Measurements from ENCODE around the gene USHBP1. TPM values are rescaled to one million over a fixed set of nuclear protein-coding genes. Genes with fewer than 3 reads are reported as not detected.
A peak's percentile ranks its signal among the peaks of the same experiment; 100 is the strongest.
"Not testable (repeated sequence)": the region's sequence is repeated elsewhere in the genome, so short reads cannot be mapped to it uniquely, and the experiment has no call there.

USHBP1 gene
- total RNA-seq, 1 donor from 2014 or later, result not detected

GRCh38 chr19:17296273-17296672, 31.7 kb upstream of the USHBP1 start:
- peak; percentile 9 for TF ChIP-seq CTCF (IDR thresholded peaks at IDR 0.05)
- no peak for DNase-seq (ENCODE audit: extremely low spot score, unreplicated experiment)
- peaks cover 12% of the 10 kb centered on the region for H3K4me1 Mint-ChIP-seq (ENCODE audit: unreplicated experiment)
- H3K36me3 Mint-ChIP-seq (ENCODE audit: unreplicated experiment), result no peaks in the 10 kb centered on the region
- H3K4me3 Mint-ChIP-seq (ENCODE audit: unreplicated experiment), result no peak overlapping the region
- H3K27me3 Mint-ChIP-seq (ENCODE audit: unreplicated experiment), result no peaks in the 10 kb centered on the region
- no peaks in the 10 kb centered on the region for H3K9me3 Mint-ChIP-seq (ENCODE audit: unreplicated experiment)
- H3K27ac Mint-ChIP-seq (ENCODE audit: unreplicated experiment), result peak overlapping the region; percentile 14

DNA sequence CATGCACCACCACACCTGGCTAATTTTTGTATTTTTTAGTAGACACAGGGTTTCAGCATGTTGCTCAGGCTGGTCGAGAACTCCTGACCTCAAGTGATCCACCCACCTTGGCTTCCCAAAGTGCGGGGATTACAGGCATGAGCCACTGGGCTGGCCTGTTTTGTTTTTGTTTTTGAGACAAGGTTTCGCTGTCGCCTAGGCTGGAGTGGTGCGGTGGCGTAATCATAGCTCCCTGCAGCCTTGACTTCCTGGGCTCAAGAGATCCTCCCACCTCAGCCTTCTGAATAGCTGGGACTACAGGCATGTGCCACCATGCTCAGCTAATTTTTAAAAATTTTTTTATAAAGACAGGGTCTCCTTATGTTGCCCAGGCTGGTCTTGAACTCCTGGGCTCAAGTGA, 31.0 kb upstream of the USHBP1 start:
- not testable (repeated sequence) for H3K36me3 Mint-ChIP-seq (ENCODE audit: unreplicated experiment); H3K27ac Mint-ChIP-seq (ENCODE audit: unreplicated experiment); H3K27me3 Mint-ChIP-seq (ENCODE audit: unreplicated experiment); H3K9me3 Mint-ChIP-seq (ENCODE audit: unreplicated experiment); H3K4me3 Mint-ChIP-seq (ENCODE audit: unreplicated experiment); DNase-seq (ENCODE audit: extremely low spot score, unreplicated experiment)
- peaks cover 12% of the 10 kb centered on the region for H3K4me1 Mint-ChIP-seq (ENCODE audit: unreplicated experiment)

DNA sequence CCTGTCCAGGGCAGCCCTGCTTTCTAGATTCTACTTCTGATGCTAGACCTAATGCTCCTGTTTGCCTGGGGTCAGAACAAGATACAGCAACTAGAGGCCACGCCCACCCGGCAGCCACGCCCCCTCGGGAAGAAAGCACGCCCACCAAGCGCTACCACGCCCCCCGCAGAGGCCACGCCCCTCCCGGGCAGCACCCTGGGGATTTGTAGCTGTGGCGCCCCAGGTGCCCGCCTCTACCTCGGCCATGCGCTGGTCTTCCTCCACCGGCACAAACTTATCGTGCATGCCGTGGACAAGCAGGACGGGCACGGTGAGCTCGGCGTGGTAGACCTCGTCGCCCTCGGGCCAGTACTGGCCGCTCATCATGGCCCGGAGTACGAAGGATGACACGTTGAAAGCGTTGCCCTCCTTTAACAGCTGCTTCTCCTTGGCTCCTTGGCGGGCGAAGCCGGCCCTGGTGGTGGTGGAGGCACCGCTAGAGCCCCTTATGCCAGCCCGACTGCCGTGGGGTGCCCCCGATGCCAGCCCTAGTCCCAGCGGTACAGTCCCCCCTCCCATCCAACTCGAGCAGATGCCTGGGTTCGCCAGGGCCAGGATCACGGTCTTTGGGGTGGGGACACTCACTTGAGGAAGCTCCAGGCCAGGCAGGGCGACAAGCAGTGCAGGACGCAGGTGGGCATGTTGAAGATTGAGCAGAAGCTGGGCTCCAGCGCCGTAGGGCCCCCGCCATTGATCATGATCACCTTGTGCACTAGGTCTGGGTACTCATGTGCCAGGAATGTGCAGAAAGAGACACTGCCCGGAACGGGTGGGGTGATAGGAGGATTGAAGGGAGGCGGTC, 29.7 kb upstream of the USHBP1 start:
- no peak for DNase-seq (ENCODE audit: extremely low spot score, unreplicated experiment)
- no peaks in the 10 kb centered on the region for H3K36me3 Mint-ChIP-seq (ENCODE audit: unreplicated experiment)
- no peak overlapping the region for H3K4me3 Mint-ChIP-seq (ENCODE audit: unreplicated experiment)

DNA sequence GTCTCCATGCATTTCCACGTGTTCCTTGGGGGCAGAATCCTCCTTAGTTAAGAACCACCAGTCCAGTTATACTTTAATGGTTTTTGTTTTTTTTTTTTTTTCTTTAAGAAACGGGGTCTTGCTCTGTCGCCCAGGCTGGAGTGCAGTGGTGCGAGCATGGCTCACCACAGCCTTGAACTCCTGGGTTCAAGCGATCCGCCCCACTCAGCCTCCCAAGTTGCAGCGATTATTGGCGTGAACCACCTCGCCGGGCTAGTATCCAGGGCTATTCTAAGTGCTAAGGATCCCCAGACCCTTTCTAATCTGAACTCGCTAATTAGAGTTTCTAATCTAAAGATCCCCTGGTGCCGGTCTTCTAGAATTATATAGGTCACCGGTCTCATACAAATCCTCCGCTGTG, 29.1 kb upstream of the USHBP1 start:
- Mint-ChIP-seq H3K4me1 (ENCODE audit: unreplicated experiment) (peaks cover 15% of the 10 kb centered on the region), H3K27me3 (ENCODE audit: unreplicated experiment) (no peaks in the 10 kb centered on the region), H3K27ac (ENCODE audit: unreplicated experiment) (no peak overlapping the region), H3K36me3 (ENCODE audit: unreplicated experiment) (no peaks in the 10 kb centered on the region), H3K9me3 (ENCODE audit: unreplicated experiment) (no peaks in the 10 kb centered on the region), H3K4me3 (ENCODE audit: unreplicated experiment) (no peak overlapping the region)
- no peak for DNase-seq (ENCODE audit: extremely low spot score, unreplicated experiment)
- TF ChIP-seq CTCF (IDR thresholded peaks at IDR 0.05), result no peak

More for the DNA sequence above, 29.7 kb upstream of the USHBP1 start:
- Mint-ChIP-seq H3K27ac (ENCODE audit: unreplicated experiment) (no peak overlapping the region), H3K4me1 (ENCODE audit: unreplicated experiment) (peaks cover 15% of the 10 kb centered on the region), H3K27me3 (ENCODE audit: unreplicated experiment) (no peaks in the 10 kb centered on the region), H3K9me3 (ENCODE audit: unreplicated experiment) (no peaks in the 10 kb centered on the region)
- TF ChIP-seq CTCF (IDR thresholded peaks at IDR 0.05), result no peak

DNA sequence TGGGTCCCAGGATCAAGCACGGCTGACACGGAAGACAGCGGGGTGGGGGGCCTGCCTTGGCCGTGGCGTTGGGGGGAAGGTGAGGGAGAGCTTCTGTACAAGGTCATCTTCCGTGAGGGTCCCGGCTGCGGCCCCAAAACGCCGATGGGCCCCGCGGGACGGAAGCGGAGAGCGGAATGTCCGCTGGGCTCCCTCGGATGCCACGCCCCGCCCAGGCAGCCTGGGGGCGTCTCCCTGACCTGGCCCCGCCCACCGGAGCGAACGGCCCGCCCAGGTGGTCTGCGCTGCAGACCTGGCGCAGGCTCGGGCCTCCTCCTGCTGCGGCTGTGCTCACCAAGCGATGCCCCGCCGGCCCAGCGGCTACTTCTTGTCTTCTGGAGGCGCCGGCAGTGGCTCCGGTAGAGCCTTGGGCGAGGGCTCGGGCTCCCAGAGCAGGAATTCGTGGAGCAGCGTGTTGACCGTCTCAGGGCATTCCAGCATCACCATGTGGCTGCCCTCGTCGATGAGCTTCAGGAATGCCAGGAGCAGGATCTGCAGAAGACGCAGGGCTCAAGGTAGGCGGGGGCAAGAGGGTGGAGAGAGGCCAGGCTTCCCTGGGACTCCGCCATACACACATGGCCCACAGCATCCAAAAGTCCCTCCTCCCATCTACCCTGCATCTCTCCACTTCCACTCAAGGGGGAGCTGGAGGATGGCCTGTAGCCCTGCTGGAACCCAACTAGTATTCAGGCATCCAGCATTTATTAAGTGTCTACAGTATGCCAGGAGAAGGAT, 27.9 kb upstream of the USHBP1 start:
- H3K4me1 Mint-ChIP-seq (ENCODE audit: unreplicated experiment), result peaks cover 15% of the 10 kb centered on the region
- H3K9me3 Mint-ChIP-seq (ENCODE audit: unreplicated experiment), result no peaks in the 10 kb centered on the region
- H3K27ac Mint-ChIP-seq (ENCODE audit: unreplicated experiment), result peak overlapping the region; percentile 77
- no peaks in the 10 kb centered on the region for H3K27me3 Mint-ChIP-seq (ENCODE audit: unreplicated experiment)
- TF ChIP-seq CTCF (IDR thresholded peaks at IDR 0.05), result peak; percentile 77
- H3K4me3 Mint-ChIP-seq (ENCODE audit: unreplicated experiment), result peak overlapping the region; percentile 83
- peak; percentile 91 for DNase-seq (ENCODE audit: extremely low spot score, unreplicated experiment)
- no peaks in the 10 kb centered on the region for H3K36me3 Mint-ChIP-seq (ENCODE audit: unreplicated experiment)

Data from osteocyte (in vitro differentiated cells).